ENCODE results near the gene OR6C76. TPM values are rescaled to one million over a fixed set of nuclear protein-coding genes. Genes with fewer than 3 reads are reported as not detected.
"Not testable (repeated sequence)": the region's sequence is repeated elsewhere in the genome, so short reads cannot be mapped to it uniquely, and the experiment has no call there.

OR6C76 gene
- total RNA-seq, 8 experiments from 2014 or later: 0.33 TPM; not detected in 7

GRCh38 chr12:55420307-55420962 lies 5.6 kb upstream of the OR6C76 start:
- H3K4me3 ChIP-seq: no peak overlapping the region
- H3K4me1 ChIP-seq (replicated peaks in 1 of 2): no peaks in the 10 kb centered on the region
- H3K27ac ChIP-seq: no peak overlapping the region
- ATAC-seq (replicated peaks in 6 of 8): peak in 3 of 8 experiments; percentile 70 to 96 (median 70)
- WGBS, 10 experiments: 10 to 60% methylated on average over 2 of the region's 2 CpGs; no CpG with 5 or more reads in 8 of the 10 experiments
- in situ Hi-C loops (cut with MboI; ENCODE audit: low pct_unique_long_range_greater_than_20kb in 2 of 9, low sequenced_read_pairs in 9 of 9, unreplicated experiment in 9 of 9): no loop called here

DNA sequence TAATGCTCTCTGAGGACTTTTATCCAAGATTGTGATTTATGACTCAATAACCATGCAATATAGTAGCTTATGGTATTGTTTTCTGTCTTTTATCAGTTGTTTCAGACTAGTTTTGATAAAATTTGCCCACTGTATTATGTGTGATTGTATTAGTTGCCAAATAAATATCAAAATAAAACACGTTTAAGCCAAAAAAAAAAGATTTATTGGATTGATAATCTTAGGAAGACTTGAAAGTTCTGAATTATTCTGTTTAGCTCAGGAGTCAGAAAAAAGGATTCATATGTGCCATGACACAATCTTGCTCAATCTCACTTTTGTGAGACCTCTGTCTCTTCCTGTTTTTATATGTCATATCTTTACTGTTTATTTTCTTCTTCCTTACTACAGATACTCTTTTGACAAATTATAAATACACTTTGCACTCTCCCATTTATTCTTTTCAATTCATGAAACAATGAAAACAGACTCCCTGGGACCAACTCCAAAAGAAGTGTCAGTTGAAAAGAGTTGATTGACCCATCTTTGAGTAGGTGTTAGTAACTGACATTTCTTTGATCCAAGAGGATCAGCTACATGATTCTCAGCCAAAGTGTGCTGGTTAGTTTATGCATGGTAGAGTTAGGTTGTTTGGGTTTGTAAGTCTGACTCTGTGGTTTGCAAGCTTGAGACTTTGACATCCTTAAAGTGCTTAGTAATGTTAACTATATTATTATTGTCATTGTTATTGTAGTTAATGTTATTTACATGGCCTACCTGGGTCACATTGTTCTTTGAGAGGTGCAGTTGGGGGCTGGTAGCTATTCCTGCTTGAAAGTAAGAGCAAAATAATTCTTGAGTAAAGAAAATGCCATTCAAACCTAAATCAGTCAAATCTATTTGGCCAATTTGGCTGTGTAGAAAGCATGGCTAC lies 2.5 kb downstream of the OR6C76 start:
- in situ Hi-C loops (cut with MboI; ENCODE audit: low pct_unique_long_range_greater_than_20kb in 2 of 9, low sequenced_read_pairs in 9 of 9, unreplicated experiment in 9 of 9): no loop called here
- WGBS, 10 experiments: 13 to 100% (median 79%) methylated on average over 1 of the region's 1 CpG; no CpG with 5 or more reads in 5 of the 10 experiments

GRCh38 chr12:55441233-55441632 lies 15.2 kb downstream of the OR6C76 start:
- ATAC-seq (replicated peaks in 6 of 8); H3K27ac ChIP-seq; H3K4me3 ChIP-seq; H3K4me1 ChIP-seq (replicated peaks in 1 of 2); in situ Hi-C loops (cut with MboI; ENCODE audit: low pct_unique_long_range_greater_than_20kb in 2 of 9, low sequenced_read_pairs in 9 of 9, unreplicated experiment in 9 of 9): not testable (repeated sequence)
- WGBS, 10 experiments: 29 to 93% (median 80%) methylated on average over 1 to 4 of the region's 5 CpGs; no CpG with 5 or more reads in 5 of the 10 experiments

More for the DNA sequence above, 2.5 kb downstream of the OR6C76 start:
- no peaks in the 10 kb centered on the region for H3K4me1 ChIP-seq (replicated peaks in 1 of 2)
- no peak overlapping the region for H3K4me3 ChIP-seq
- ATAC-seq (replicated peaks in 6 of 8): no peak
- H3K27ac ChIP-seq: no peak overlapping the region

- ATAC-seq (replicated peaks in 6 of 8): no peak
- Histone ChIP-seq H3K27ac (no peak within 1 kb of the TSS), H3K4me3 (no peak within 1 kb of the TSS), H3K4me1 (replicated peaks in 1 of 2) (no peaks in the 10 kb centered on the region)
- 0 to 100% (median 50%) methylated on average over 1 to 2 of the region's 2 CpGs for WGBS, 10 experiments
- in situ Hi-C loops (cut with MboI; ENCODE audit: low pct_unique_long_range_greater_than_20kb in 2 of 9, low sequenced_read_pairs in 9 of 9, unreplicated experiment in 9 of 9): no loop called here
Observed at GRCh38 chr12:55443776-55444175, 17.7 kb downstream of the OR6C76 start, which contains the start of gene OR6C2. Gene OR6C2, plus strand, starts transcription at chr12:55444076. Its CDS starts 8,138 bp downstream, at chr12:55452214.

- H3K27ac ChIP-seq: no peak overlapping the region
- 57 to 100% (median 96%) methylated on average over 1 of the region's 1 CpG; no CpG with 5 or more reads in 4 of the 10 experiments for WGBS, 10 experiments
- H3K4me3 ChIP-seq: no peak overlapping the region
- in situ Hi-C loops (cut with MboI; ENCODE audit: low pct_unique_long_range_greater_than_20kb in 2 of 9, low sequenced_read_pairs in 9 of 9, unreplicated experiment in 9 of 9): no loop called here
- no peaks in the 10 kb centered on the region for H3K4me1 ChIP-seq (replicated peaks in 1 of 2)
- peak in 5 of 8 experiments; percentile 49 to 78 (median 65) for ATAC-seq (replicated peaks in 6 of 8)
Observed at GRCh38 chr12:55445357-55445756, 19.3 kb downstream of the OR6C76 start.

- WGBS, 10 experiments: 0 to 100% (median 93%) methylated on average over 1 to 5 of the region's 5 CpGs; no CpG with 5 or more reads in 3 of the 10 experiments
- ATAC-seq (replicated peaks in 6 of 8): peak in 5 of 8 experiments; percentile 36 to 83 (median 69)
- H3K27ac ChIP-seq: no peak overlapping the region
- in situ Hi-C loops (cut with MboI; ENCODE audit: low pct_unique_long_range_greater_than_20kb in 2 of 9, low sequenced_read_pairs in 9 of 9, unreplicated experiment in 9 of 9): no loop called here
- H3K4me3 ChIP-seq: no peak overlapping the region
- H3K4me1 ChIP-seq (replicated peaks in 1 of 2): no peaks in the 10 kb centered on the region
Observed at GRCh38 chr12:55446326-55446725, 20.3 kb downstream of the OR6C76 start.

DNA sequence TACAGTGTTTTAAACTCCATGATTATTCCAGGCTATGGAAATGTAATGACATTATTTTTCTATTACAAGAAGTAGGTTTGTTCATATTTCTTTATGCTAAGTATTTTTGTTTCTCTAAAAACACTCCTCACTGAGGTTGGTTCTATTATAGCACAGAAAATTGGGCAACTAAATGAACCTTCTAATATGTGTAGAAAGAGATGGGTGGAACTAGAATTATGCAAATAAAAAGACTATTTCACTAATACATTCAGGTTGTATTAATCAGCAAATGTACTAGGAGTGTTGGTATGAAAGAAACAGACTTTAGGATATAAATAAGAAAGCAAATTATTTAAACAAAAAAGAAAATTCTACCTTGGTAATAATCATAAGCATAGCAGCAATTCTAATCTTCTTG lies 22.8 kb downstream of the OR6C76 start:
- no peak overlapping the region for H3K27ac ChIP-seq
- in situ Hi-C loops (cut with MboI; ENCODE audit: low pct_unique_long_range_greater_than_20kb in 2 of 9, low sequenced_read_pairs in 9 of 9, unreplicated experiment in 9 of 9): no loop called here
- no peaks in the 10 kb centered on the region for H3K4me1 ChIP-seq (replicated peaks in 1 of 2)
- ATAC-seq (replicated peaks in 6 of 8): peak in 2 of 8 experiments; percentile 89 to 90
- H3K4me3 ChIP-seq: no peak overlapping the region

DNA sequence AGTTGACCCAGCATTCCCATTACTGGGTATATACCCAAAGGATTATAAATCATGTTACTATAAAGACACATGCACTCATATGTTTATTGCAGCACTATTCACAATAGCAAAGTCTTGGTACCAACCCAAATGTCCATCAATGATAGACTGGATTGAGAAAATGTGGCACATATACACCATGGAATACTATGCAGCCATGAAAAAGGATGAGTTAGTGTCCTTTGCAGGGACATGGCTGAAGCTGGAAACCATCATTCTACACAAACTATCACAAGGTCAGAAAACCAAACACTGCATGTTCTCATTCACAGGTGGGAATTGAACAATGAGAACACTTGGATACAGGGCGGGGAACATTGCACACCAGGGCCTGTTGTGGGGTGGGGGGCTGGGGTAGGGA lies 38.9 kb downstream of the OR6C76 start:
- H3K27ac ChIP-seq; H3K4me3 ChIP-seq; H3K4me1 ChIP-seq (replicated peaks in 1 of 2); ATAC-seq (replicated peaks in 6 of 8); in situ Hi-C loops (cut with MboI; ENCODE audit: low pct_unique_long_range_greater_than_20kb in 2 of 9, low sequenced_read_pairs in 9 of 9, unreplicated experiment in 9 of 9): not testable (repeated sequence)
- 80% methylated on average over 1 of the region's 1 CpG; no CpG with 5 or more reads in 9 of the 10 experiments for WGBS, 10 experiments

DNA sequence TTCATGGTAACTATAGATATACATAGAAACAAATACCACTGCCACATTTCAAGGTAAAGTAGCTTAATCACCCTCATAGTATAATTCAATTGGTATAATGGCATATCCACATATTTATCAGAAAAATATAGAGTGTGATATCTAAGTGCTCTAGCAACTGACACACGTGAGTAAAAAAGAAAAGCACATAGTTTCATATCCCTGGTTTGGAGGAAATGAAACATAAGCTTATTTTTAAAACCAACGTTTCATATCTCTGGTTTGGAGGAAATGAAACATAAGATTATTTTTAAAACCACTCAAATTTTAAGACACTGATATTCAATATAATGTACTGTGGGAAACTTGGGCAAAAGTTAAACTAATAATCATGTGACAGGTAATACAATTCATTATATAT lies 41.8 kb downstream of the OR6C76 start:
- in situ Hi-C loops (cut with MboI; ENCODE audit: low pct_unique_long_range_greater_than_20kb in 2 of 9, low sequenced_read_pairs in 9 of 9, unreplicated experiment in 9 of 9): no loop called here
- ATAC-seq (replicated peaks in 6 of 8): no peak
- 0 to 100% (median 43%) methylated on average over 1 to 2 of the region's 2 CpGs; no CpG with 5 or more reads in 2 of the 10 experiments for WGBS, 10 experiments
- no peaks in the 10 kb centered on the region for H3K4me1 ChIP-seq (replicated peaks in 1 of 2)
- no peak overlapping the region for H3K4me3 ChIP-seq
- no peak overlapping the region for H3K27ac ChIP-seq

GRCh38 chr12:55469291-55469690 lies 43.2 kb downstream of the OR6C76 start:
- ATAC-seq (replicated peaks in 6 of 8): no peak
- no peak overlapping the region for H3K4me3 ChIP-seq
- 0 to 100% (median 68%) methylated on average over 1 to 2 of the region's 2 CpGs for WGBS, 10 experiments
- no peak overlapping the region for H3K27ac ChIP-seq
- in situ Hi-C loops (cut with MboI; ENCODE audit: low pct_unique_long_range_greater_than_20kb in 2 of 9, low sequenced_read_pairs in 9 of 9, unreplicated experiment in 9 of 9): no loop called here
- H3K4me1 ChIP-seq (replicated peaks in 1 of 2): no peaks in the 10 kb centered on the region

GRCh38 chr12:55470088-55470829 lies 44.2 kb downstream of the OR6C76 start, which contains the start of gene OR6C70:
Gene OR6C70, minus strand, starts transcription at chr12:55470138. Its CDS starts 0 bp downstream, at chr12:55470138.
- Histone ChIP-seq H3K4me3 (no peak within 1 kb of the TSS), H3K4me1 (replicated peaks in 1 of 2) (no peaks in the 10 kb centered on the region), H3K27ac (no peak within 1 kb of the TSS)
- peak in 1 of 8 experiments; percentile 92 for ATAC-seq (replicated peaks in 6 of 8)
- in situ Hi-C loops (cut with MboI; ENCODE audit: low pct_unique_long_range_greater_than_20kb in 2 of 9, low sequenced_read_pairs in 9 of 9, unreplicated experiment in 9 of 9): no loop called here
- WGBS, 10 experiments: 0 to 100% (median 54%) methylated on average over 1 to 3 of the region's 3 CpGs; no CpG with 5 or more reads in 2 of the 10 experiments

DNA sequence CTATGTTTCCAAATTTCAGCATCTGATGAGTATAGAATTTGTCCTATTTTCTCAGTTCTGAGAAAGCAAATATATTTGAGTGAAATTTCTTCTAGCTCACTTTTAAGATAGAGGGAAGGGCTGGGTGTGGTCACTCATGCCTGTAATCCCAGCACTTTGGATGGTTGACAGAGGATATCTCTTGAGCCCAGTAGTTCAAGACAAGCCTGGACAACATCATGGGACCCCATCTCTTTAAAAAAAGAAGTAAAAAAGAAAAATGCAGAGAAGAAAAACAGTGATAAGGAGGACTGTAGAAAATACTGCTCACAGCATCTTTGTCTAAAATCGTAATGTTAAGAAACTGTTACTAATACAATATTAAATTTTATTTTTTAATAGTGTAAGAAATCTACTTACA lies 46.2 kb downstream of the OR6C76 start:
- ATAC-seq (replicated peaks in 6 of 8): no peak
- Histone ChIP-seq H3K27ac (no peak overlapping the region), H3K4me3 (no peak overlapping the region), H3K4me1 (replicated peaks in 1 of 2) (no peaks in the 10 kb centered on the region)
- 10 to 100% (median 82%) methylated on average over 1 of the region's 1 CpG for WGBS, 10 experiments
- in situ Hi-C loops (cut with MboI; ENCODE audit: low pct_unique_long_range_greater_than_20kb in 2 of 9, low sequenced_read_pairs in 9 of 9, unreplicated experiment in 9 of 9): no loop called here

Measured in motor neuron (in vitro differentiated cells).